GM21360 (cell line): ENCODE data around the gene FAM124A.

Experiments used
- ATAC-seq: cut with Tn5 transposase; IDR thresholded peaks from one replicate; pipeline ENCODE4 v1.9.1; 2021; ENCODE audit warnings: mild to moderate bottlenecking, moderate library complexity; ENCODE audit not compliant: unreplicated experiment

The FAM124A gene

GRCh38 chr13:51220706-51221105, 1.5 kb upstream of the FAM124A start:
- no peak for ATAC-seq

DNA sequence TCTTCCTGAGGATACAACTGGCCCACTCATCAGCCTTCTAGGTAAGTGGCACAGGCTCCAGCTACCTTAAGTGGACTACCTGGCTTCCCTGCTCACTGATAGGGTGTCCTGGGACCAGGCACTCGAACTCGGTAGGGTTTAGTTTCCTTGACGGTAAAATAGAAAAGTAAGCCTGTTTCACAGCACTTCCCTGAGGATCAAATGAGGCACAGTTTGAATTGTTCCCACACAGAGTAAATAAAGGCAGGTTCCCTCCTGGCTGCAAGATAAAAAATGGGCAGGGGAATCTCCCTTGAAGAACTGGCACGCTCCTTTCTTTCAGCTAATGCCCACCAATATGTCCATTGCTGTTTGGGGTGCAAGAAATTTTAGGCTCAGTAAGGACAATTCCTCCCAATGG, 1.1 kb upstream of the FAM124A start:
- ATAC-seq: no peak

DNA sequence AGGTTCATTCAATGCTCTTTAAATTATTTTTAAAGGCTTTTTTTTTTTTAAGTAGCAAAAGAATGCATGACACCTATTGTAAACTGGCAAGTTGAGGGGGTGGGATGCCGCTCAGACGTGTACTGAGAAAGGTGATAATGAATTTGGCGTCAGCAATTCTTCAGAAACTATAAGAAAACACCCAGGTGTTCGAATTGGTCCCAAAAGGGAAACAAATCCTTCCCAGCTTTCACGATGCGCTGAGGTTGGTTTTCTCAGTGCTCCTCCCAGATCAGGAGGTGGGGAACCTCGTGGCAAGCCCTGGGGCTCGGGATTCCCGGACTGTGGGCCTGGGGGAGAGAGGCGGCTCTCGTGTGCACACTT, 543 bp upstream of the FAM124A start:
- ATAC-seq: no peak

- ATAC-seq: peak; percentile 14
These were observed 725 bp downstream of the FAM124A start for GRCh38 chr13:51222686-51223559.

DNA sequence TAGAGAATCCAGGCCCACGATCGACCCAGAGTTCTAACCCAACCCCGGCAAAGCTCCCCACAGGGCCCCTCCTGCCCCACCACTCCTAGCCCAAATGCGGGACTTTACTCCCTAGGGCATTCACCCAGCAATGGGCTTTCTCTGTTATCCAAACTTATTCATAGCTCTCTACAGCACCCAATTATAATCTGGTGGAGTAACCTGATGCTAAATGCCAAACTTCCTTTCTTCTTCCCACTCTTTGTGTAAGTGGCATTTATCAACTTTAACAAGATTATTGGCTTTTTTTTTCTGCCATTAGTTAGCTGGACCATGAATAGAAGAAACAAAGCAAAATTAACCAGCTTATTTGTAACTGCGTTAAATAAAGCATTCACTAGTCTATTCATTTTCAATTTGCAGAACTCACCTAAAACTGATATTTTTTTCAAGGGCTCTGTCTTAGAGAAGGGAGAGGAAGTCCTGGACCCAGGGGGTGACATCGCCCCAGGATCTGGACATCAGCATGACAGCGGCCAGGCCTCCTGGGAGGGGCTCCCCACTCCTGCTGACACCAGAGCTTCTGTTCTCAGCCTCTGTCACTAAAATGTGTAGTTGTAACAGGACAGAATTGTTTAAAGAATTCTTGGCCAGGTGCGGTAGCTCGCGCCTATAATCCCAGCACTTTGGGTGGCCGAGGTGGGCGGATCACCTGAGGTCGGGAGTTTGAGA, 1.5 kb downstream of the FAM124A start:
- ATAC-seq: no peak

DNA sequence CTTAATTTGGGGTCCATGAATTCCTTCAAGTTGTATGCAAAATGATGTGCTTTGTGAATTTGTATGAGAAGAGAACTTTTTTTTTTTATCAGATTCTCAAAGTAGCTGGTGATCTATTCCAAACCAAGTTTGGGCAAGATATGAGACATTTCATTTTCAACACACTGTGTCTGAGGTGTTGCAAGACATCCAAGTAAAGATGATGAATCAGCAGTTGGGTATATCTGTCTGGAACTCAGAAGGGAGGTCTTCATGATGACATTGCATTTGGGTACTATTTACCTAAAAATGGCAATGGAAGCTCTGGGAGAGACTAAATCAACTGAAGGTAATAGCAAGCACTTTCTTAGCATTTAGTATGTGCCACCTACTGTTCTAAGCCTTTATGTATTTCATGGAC, 2.8 kb downstream of the FAM124A start:
- ATAC-seq: no peak

DNA sequence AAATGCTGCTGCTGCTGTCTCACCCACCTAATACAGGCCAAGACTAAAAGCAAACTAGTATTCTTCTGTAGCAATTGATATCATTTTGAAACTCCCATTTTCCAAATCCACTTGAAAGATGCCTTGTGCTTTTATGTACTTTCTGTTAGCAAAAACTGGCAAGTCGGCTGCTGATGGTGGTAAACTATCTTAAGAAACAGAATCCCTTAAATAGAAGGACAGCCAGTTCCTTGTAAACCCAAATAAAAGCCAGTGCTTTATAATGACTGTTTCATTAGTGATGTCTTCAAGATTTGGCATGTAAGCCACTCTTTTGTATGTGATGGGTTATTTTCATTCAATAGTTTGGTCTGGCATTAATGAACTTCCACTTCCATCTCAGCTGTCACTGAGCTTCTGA, 5.2 kb downstream of the FAM124A start:
- no peak for ATAC-seq

DNA sequence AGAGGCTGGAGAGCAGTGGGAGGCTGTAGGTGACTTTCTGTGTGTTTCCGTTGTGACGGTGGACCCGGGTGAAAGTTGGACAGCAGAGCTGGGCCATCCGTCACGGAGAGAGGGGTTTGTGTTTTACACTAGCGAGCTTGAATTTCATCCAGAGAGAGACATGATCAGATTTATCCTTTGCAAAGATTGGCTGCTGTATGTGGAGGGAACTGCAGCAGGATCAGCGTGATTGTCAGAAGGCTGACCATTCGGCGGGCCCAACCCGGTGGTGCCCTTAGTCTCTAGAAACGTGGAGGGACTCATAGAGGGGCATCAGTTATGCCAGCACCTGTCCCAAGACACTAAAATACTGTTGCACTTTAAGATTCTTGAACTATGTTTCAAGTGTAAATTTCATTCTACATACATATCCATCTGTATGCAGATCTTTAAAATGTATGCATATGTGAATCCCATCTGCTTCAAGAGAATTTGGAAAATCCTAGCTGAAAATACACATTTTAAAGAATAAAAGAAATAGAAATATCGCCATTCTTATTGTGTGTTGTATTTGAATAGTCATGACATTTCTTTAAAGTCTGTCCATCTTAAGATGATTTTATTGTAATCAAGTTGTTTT, 7.0 kb downstream of the FAM124A start:
- ATAC-seq: no peak

DNA sequence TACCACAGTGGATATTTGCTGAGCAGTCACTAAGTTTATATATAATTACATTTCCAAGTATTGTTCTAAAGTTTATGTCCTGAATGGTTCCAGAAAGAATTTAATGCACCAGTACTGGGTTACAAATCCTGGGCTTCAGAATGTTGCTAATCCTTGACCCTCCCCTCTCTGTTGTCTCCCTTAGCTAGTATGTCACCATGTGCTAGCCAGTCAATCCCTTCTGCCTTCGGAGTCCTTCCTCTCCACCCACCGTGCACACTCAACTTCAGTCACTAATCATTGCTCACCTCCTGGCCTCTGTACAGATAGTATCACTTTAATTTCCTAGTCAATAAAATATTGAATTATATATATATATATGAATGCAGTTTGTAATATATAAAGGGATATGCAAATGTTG, 7.5 kb downstream of the FAM124A start:
- ATAC-seq: no peak

GRCh38 chr13:51230477-51231105, 8.4 kb downstream of the FAM124A start:
- ATAC-seq: no peak

GRCh38 chr13:51231456-51231855, 9.3 kb downstream of the FAM124A start:
- ATAC-seq: no peak

DNA sequence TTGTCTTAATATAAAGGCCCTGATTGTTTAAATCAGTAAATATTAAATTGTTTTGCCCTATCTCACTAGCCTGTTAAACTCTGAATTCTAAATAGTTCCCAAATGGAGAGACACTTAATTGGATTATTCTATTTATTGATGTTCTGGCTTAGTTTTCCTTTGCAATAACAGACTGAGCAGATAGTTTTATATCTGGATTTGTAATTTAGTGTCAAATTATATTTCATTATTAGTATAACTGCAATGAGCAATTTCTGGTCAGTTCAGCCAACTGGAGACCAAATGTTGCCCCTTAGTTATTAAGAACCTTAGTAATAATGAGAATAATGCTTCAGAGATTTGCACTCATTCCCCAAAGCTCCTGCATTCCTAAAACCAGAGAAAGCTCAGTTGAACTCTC, 10.1 kb downstream of the FAM124A start:
- no peak for ATAC-seq

DNA sequence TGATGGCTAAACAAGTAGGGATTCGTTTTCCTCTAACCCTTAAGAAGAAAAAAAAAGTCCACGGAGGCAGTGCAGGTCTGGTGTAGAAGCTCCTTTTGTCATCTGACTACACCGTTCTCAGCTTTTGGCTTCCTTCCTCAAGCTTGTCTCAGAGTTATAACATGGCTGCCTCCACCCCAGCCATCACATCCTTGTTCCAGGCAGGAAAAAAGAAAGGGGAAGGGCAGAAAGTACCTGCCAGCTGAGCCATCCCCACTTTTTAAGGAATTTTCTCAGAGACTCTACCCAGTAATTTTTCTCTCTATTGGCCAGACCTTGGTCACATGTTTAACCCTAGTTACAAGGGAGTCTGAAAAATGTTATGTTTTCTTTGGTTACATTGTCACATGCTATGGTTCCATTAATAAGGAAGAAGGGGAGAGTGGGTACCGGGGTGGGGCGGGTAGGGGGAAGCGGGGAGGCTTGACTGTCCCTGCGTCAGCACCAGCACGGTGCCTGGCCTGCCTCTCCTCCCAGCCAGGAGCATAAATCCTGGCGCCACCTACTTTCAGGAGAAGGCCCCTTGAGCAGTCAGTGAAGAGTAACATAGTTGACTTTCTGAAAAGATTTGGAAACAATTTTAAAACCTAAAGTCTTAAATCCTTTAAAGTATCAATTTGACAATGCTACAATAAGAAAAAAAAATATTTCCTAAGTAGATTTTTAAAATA, 11.1 kb downstream of the FAM124A start:
- no peak for ATAC-seq

GRCh38 chr13:51234676-51235075, 12.5 kb downstream of the FAM124A start:
- ATAC-seq: no peak

GRCh38 chr13:51235186-51235585, 13.0 kb downstream of the FAM124A start:
- no peak for ATAC-seq

- no peak for ATAC-seq
These were observed 13.7 kb downstream of the FAM124A start for GRCh38 chr13:51235756-51236490.

- ATAC-seq: no peak
These were observed 14.2 kb downstream of the FAM124A start for GRCh38 chr13:51236491-51236792.

- ATAC-seq: no peak
These were observed 15.2 kb downstream of the FAM124A start for GRCh38 chr13:51237386-51237785.

GRCh38 chr13:51237887-51238286, 15.7 kb downstream of the FAM124A start:
- no peak for ATAC-seq

GRCh38 chr13:51240178-51240577, 18.0 kb downstream of the FAM124A start:
- ATAC-seq: no peak
